ENCODE data around the gene CHD2.

DNA sequence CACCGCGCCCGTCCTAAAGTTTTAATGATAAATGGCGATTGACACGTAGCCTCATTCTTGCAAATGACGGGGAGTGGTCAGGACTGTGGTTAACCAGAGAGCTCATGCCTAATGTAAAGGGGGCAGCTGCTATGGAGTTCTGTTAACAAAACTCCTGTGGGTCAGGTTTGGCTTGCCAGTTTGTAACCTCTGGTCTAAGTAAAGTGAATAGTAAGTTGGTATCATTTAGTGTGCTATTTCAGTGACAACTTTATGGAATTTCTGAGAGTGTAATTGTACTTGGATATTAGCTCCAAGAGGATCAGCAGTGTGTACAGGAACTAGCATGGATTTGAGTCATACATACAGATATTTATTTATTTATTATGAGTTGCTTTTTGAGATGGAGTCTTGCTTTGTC lies 101.0 kb downstream of the CHD2 start:
- TF ChIP-seq, protein P1, sequence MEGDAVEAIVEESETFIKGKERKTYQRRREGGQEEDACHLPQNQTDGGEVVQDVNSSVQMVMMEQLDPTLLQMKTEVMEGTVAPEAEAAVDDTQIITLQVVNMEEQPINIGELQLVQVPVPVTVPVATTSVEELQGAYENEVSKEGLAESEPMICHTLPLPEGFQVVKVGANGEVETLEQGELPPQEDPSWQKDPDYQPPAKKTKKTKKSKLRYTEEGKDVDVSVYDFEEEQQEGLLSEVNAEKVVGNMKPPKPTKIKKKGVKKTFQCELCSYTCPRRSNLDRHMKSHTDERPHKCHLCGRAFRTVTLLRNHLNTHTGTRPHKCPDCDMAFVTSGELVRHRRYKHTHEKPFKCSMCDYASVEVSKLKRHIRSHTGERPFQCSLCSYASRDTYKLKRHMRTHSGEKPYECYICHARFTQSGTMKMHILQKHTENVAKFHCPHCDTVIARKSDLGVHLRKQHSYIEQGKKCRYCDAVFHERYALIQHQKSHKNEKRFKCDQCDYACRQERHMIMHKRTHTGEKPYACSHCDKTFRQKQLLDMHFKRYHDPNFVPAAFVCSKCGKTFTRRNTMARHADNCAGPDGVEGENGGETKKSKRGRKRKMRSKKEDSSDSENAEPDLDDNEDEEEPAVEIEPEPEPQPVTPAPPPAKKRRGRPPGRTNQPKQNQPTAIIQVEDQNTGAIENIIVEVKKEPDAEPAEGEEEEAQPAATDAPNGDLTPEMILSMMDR (IDR thresholded peaks at IDR 0.05) = no peak
- TF ChIP-seq, protein P2, sequence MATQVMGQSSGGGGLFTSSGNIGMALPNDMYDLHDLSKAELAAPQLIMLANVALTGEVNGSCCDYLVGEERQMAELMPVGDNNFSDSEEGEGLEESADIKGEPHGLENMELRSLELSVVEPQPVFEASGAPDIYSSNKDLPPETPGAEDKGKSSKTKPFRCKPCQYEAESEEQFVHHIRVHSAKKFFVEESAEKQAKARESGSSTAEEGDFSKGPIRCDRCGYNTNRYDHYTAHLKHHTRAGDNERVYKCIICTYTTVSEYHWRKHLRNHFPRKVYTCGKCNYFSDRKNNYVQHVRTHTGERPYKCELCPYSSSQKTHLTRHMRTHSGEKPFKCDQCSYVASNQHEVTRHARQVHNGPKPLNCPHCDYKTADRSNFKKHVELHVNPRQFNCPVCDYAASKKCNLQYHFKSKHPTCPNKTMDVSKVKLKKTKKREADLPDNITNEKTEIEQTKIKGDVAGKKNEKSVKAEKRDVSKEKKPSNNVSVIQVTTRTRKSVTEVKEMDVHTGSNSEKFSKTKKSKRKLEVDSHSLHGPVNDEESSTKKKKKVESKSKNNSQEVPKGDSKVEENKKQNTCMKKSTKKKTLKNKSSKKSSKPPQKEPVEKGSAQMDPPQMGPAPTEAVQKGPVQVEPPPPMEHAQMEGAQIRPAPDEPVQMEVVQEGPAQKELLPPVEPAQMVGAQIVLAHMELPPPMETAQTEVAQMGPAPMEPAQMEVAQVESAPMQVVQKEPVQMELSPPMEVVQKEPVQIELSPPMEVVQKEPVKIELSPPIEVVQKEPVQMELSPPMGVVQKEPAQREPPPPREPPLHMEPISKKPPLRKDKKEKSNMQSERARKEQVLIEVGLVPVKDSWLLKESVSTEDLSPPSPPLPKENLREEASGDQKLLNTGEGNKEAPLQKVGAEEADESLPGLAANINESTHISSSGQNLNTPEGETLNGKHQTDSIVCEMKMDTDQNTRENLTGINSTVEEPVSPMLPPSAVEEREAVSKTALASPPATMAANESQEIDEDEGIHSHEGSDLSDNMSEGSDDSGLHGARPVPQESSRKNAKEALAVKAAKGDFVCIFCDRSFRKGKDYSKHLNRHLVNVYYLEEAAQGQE (IDR thresholded peaks at IDR 0.05; ENCODE audit: insufficient read depth in 1 of 2, low read depth in 2 of 2, low read length in 1 of 2) = no peak
- no peak for TF ChIP-seq POLR2AphosphoS5 (IDR thresholded peaks at IDR 0.05; ENCODE audit: low read depth, low read length)
- TF ChIP-seq SIN3A (IDR thresholded peaks at IDR 0.05; ENCODE audit: borderline replicate concordance, insufficient read depth, low read depth, low read length) = no peak
